Parathyroid adenoma (tissue), 2 donors: ENCODE measurements around the gene BAHCC1.

Source experiments
- H2AFZ ChIP-seq: fragments of 300-600 bp; sonication (generic); one replicate; pipeline ENCODE4 v1.7.0; 2017; ENCODE audit warnings: antibody characterized with exemption, mild to moderate bottlenecking
- H3K27ac ChIP-seq: fragments of 300-600 bp; sonication (generic); one replicate; pipeline ENCODE4 v1.7.0; 2017
- H3K27me3 ChIP-seq: fragments of 300-600 bp; sonication (generic); one replicate; pipeline ENCODE4 v1.7.0; 2017; ENCODE audit warnings: low read length; ENCODE audit not compliant: control insufficient read depth, insufficient read depth
- H3K36me3 ChIP-seq: fragments of 300-600 bp; sonication (generic); one replicate; pipeline ENCODE4 v1.7.0; 2017; ENCODE audit warnings: low read length; ENCODE audit not compliant: control insufficient read depth, insufficient read depth
- H3K4me1 ChIP-seq: fragments of 300-600 bp; sonication (generic); one replicate; pipeline ENCODE4 v1.7.0; 2017; ENCODE audit warnings: control low read depth
- H3K4me2 ChIP-seq: fragments of 300-600 bp; sonication (generic); one replicate; pipeline ENCODE4 v1.7.0; 2017; ENCODE audit warnings: low read length
- H3K4me3 ChIP-seq: fragments of 300-600 bp; sonication (generic); one replicate; pipeline ENCODE4 v1.7.0; 2017; ENCODE audit warnings: low read depth, low read length
- H3K79me2 ChIP-seq: fragments of 300-600 bp; sonication (generic); one replicate; pipeline ENCODE4 v1.7.0; 2017; ENCODE audit warnings: control low read depth
- H3K9ac ChIP-seq: fragments of 300-600 bp; sonication (generic); one replicate; pipeline ENCODE4 v1.7.0; 2017; ENCODE audit warnings: mild to moderate bottlenecking
- H3K9me3 ChIP-seq: fragments of 300-600 bp; sonication (generic); one replicate; pipeline ENCODE4 v1.7.0; 2017; ENCODE audit warnings: low read length; ENCODE audit not compliant: control insufficient read depth
- TF ChIP-seq, protein P1 (sequence below): fragments of 300-600 bp; sonication (generic); IDR thresholded peaks from one replicate; pipeline ENCODE4 v1.7.0; 2017; ENCODE audit warnings: antibody characterized with exemption, mild to moderate bottlenecking
- donor health status: primary hyperparathyroidism.

Gene BAHCC1

DNA sequence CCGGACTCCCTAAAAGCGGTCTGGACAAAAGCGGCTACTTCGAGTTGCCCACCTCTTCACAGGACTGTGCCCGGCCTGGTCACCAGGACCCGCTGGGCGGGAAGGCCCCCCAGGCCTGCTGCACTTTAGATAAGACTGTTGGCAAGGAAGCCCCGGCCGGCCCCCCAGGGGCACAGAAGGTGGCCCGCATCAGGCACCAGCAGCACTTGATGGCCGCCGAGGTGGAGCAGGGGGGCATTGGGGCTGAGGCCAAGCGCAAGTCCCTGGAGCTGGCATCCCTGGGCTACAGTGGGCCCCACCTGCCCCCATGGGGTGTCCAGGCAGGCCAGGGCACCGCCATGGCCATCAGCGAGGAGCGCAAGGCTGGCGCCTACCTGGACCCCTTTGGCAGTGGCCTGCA lies 47.5 kb downstream of the BAHCC1 start:
- no peak overlapping the region for H3K4me3 ChIP-seq
- no peaks in the 10 kb centered on the region for H3K79me2 ChIP-seq
- H3K4me2 ChIP-seq: no peak overlapping the region
- no peak overlapping the region for H3K9ac ChIP-seq
- H3K36me3 ChIP-seq: no peaks in the 10 kb centered on the region
- H3K27ac ChIP-seq: no peak overlapping the region
- TF ChIP-seq, protein P1, sequence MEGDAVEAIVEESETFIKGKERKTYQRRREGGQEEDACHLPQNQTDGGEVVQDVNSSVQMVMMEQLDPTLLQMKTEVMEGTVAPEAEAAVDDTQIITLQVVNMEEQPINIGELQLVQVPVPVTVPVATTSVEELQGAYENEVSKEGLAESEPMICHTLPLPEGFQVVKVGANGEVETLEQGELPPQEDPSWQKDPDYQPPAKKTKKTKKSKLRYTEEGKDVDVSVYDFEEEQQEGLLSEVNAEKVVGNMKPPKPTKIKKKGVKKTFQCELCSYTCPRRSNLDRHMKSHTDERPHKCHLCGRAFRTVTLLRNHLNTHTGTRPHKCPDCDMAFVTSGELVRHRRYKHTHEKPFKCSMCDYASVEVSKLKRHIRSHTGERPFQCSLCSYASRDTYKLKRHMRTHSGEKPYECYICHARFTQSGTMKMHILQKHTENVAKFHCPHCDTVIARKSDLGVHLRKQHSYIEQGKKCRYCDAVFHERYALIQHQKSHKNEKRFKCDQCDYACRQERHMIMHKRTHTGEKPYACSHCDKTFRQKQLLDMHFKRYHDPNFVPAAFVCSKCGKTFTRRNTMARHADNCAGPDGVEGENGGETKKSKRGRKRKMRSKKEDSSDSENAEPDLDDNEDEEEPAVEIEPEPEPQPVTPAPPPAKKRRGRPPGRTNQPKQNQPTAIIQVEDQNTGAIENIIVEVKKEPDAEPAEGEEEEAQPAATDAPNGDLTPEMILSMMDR: no peak
- no peaks in the 10 kb centered on the region for H3K4me1 ChIP-seq
- no peaks in the 10 kb centered on the region for H3K9me3 ChIP-seq
- no peak overlapping the region for H2AFZ ChIP-seq
- H3K27me3 ChIP-seq: no peaks in the 10 kb centered on the region

DNA sequence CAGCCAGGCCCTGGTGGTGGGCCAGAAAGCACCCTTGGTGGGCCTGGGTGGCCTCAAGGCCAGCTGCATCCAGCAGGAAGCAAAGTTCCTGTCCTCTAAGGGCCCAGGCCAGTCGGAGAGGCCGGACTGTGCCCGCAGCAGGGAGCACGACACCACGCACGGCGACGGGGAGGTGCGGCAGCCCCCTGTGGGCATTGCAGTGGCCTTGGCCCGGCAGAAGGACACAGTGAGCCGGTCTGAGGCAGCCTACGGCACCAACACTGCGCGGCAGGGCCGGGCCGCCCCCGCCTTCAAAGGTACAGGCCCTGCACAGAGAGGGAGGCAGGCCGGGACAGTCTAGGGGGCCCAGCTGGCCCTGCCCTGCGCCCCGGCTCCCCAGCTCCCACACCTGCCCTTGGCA lies 48.0 kb downstream of the BAHCC1 start:
- Histone ChIP-seq H3K9ac (no peak overlapping the region), H2AFZ (no peak overlapping the region), H3K4me3 (no peak overlapping the region), H3K4me2 (no peak overlapping the region), H3K27me3 (no peaks in the 10 kb centered on the region), H3K9me3 (no peaks in the 10 kb centered on the region), H3K4me1 (no peaks in the 10 kb centered on the region), H3K36me3 (no peaks in the 10 kb centered on the region), H3K27ac (no peak overlapping the region), H3K79me2 (no peaks in the 10 kb centered on the region)
- TF ChIP-seq, protein P1: no peak

DNA sequence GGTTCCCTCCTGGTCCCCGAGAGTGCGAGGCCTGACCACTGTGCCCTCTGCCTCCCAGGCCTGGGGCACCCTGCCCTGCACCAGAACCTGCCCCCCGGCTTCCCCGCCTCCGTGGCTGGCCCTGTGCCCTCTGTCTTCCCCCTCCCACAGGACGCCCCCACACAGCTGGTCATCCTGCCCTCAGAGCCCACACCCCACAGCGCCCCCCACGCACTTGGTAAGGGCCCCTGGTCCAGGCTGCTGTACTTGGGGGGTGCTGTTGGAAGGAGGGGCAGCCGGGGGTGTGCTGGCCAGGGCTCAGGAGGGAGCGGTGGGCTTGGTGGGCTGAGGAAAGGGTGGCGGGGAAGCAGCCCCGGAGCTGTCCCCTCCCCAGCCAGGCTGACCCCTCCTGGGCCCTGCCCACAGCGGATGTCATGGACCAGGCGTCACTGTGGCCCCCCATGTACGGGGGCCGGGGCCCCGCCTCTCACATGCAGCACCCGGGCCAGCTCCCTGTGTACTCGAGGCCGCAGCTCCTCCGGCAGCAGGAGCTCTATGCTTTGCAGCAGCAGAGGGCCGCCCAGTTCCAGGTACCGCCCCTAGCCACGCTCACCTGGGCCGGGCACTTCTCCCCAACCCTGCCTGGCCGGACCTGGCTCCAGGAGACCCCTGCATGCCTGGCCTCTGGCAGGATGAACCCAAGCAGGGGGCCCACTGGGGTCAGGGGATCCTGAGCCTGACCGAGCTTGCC lies 49.5 kb downstream of the BAHCC1 start:
- no peak overlapping the region for H3K4me3 ChIP-seq
- H3K4me1 ChIP-seq: no peaks in the 10 kb centered on the region
- no peaks in the 10 kb centered on the region for H3K79me2 ChIP-seq
- H2AFZ ChIP-seq: no peak overlapping the region
- no peak overlapping the region for H3K27ac ChIP-seq
- no peak overlapping the region for H3K4me2 ChIP-seq
- H3K36me3 ChIP-seq: no peaks in the 10 kb centered on the region
- TF ChIP-seq, protein P1: no peak
- no peaks in the 10 kb centered on the region for H3K9me3 ChIP-seq
- no peak overlapping the region for H3K9ac ChIP-seq
- no peaks in the 10 kb centered on the region for H3K27me3 ChIP-seq

DNA sequence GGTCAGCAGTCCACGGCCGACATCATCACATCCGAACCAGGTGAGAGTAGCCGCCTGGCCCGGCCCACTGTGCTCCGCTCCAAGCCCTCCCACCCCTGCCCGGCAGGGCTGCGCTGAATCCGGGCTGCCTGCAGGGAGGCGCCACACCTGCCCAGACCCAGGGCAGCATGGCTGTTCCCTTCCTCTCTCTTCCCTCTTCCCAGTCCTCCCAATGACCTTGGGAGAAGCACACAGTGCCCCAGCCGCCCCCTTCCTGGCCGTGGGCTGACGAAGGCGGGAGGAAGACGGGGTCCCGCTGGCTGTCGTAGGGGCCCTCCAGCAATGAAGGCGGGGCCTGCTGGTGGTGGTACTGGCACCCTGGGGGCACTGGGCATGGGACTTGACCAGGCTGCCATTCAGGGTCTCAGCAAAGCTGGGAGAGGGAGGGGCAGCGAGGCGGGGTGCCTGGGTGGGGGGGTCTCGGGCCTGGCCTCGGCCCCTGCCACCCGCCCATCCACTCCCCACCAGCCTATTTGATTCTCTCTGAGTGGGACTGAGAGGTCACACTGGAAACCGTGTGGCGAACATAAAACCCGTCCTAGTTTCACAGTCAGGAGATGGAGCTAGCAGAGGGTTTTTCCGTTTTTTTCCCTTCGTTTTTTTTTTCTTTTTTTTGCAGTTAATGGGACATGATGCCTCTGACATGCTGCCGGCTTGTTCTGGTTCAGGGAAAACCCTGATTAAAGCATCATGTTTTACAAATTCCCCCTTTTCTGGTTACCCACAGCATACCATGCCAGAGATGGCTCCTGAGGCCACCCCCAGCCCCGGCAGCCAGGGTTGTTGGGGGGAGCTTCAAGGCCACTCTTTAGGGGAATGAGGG lies 50.6 kb downstream of the BAHCC1 start:
- H3K4me1 ChIP-seq: no peaks in the 10 kb centered on the region
- H2AFZ ChIP-seq: no peak overlapping the region
- no peaks in the 10 kb centered on the region for H3K36me3 ChIP-seq
- no peak overlapping the region for H3K4me2 ChIP-seq
- H3K9ac ChIP-seq: no peak overlapping the region
- TF ChIP-seq, protein P1: no peak
- no peak overlapping the region for H3K27ac ChIP-seq
- no peaks in the 10 kb centered on the region for H3K9me3 ChIP-seq
- H3K4me3 ChIP-seq: no peak overlapping the region
- H3K79me2 ChIP-seq: no peaks in the 10 kb centered on the region
- no peaks in the 10 kb centered on the region for H3K27me3 ChIP-seq
